Right renal pelvis (tissue), 4 donors: ENCODE measurements around the gene DMXL1. TPM values are rescaled to one million over a fixed set of nuclear protein-coding genes. Genes with fewer than 3 reads are reported as not detected.
"Not testable (repeated sequence)": the region's sequence is repeated elsewhere in the genome, so short reads cannot be mapped to it uniquely, and the experiment has no call there.

Experiments used
- DNase-seq, 4 donors: peaks; one replicate each; pipeline ENCODE4 v3.0.0-alpha.2; 2013; ENCODE audit warnings: low read depth in 4 of 4, low spot score in 3 of 4, missing footprints in 1 of 4
- polyA plus RNA-seq, 4 donors: library from polyadenylated mRNA; unstranded; fragments of 120-200 nt; gene quantifications; one replicate each; pipeline ENCODE4 v1.2.1, GENCODE V29; 2013; ENCODE audit not compliant: insufficient read length in 4 of 4

Gene DMXL1
- polyA plus RNA-seq, 4 donors, result 48.2 to 56.8 (median 51.3) TPM

DNA sequence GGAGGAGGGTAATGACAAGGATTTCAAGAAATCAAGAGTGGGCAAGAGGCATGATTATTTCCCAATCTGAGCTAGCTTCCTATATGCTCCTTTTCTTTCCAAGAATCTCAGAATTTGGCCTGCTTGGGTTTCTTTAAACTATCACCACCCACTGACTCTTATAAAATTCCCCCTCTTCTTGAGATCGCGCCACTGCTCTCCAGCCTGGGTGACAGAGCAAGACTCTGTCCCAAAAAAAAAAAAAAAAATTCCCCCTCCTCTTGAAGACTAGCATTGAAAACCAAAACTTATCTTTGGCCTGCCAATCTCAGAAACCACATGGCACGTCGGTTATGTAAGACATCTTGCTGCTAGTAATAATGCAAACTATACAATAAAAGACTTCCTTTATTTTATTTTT lies 3.4 kb upstream of the DMXL1 start:
- no peak for DNase-seq

DNA sequence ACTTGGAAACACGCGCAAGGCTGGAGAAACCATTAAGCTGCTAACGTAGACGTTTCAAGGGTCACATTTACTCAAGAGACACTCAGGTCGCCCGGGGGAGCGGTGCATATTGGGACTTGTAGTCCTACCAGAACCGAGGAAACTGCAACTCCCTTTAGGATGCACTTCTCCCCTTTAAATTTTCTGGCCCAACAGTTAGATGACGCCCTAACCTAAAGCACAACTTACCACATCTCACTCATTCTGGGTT lies 384 bp upstream of the DMXL1 start:
- DNase-seq, result no peak

DNA sequence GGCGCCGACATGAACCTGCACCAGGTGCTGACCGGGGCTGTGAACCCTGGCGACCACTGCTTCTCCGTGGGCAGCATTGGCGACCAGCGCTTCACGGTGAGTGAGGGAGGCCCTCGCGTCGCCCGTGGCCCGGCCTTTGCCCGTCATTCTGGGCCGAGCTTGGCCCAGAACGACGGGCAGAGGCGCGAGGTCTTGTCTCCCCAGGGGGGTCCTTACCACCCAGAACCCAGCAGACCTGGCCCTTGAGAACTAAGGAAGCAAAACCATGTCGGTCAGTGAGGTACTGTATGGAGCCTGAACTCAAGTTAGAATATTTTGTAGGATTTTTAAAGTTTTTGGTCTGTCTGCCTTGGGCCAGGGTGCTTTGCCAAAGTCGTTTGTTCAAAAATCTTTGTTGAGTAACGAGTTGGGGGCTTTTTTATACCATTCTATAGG lies 691 bp downstream of the DMXL1 start:
- DNase-seq, result peak in 3 of 4 donors; percentile 8 to 14 (median 11)

- DNase-seq, result no peak
These were observed 1.6 kb downstream of the DMXL1 start for GRCh38 chr5:119072496-119072895.

- DNase-seq, result not testable (repeated sequence)
These were observed 3.0 kb downstream of the DMXL1 start for GRCh38 chr5:119073746-119074337.

GRCh38 chr5:119074419-119074818 lies 3.5 kb downstream of the DMXL1 start:
- DNase-seq, result no peak

GRCh38 chr5:119075269-119075668 lies 4.4 kb downstream of the DMXL1 start:
- DNase-seq, result not testable (repeated sequence)

- no peak for DNase-seq
These were observed 5.2 kb downstream of the DMXL1 start for GRCh38 chr5:119076080-119076479.

DNA sequence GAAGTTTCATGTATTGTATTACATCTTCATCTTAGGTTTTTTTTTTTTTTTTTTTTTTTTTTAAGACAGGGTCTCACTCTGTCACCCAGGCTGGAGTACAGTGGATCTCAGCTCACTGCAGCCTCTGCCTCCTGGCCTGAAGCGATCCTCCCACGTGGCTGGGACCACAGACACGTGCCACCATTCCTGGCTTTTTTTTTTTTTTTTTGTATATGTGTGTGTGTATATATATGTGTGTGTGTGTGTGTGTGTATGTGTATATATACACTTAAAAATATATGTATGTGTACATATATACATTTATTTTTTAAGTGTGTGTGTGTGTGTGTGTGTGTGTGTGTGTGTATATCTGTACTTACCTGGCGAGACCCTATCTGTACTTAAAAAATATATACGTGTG lies 6.6 kb downstream of the DMXL1 start:
- DNase-seq, result no peak

GRCh38 chr5:119078071-119078846 lies 7.4 kb downstream of the DMXL1 start:
- no peak for DNase-seq

DNA sequence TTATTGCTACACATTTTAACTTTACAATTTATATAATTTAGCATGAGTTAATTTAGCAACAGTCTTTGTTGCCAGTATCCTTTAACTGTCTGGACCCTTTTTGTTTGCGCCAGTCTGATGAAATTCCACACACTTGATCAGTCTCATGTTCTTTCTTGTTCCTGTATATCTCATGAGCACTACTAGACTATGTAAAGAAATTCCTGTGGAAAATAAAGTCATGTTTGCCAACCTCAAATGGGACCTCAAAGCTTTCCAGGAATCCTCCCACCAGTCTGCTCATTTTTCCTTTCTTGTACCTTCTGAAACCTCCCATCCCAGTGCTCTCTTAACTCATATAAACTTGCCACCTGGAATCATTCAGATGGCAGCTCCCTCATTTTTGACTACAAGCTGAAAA lies 8.0 kb downstream of the DMXL1 start:
- DNase-seq, result no peak

- DNase-seq, result no peak
These were observed 8.5 kb downstream of the DMXL1 start for GRCh38 chr5:119079318-119079921.

GRCh38 chr5:119080936-119081335 lies 10.0 kb downstream of the DMXL1 start:
- DNase-seq, result no peak

DNA sequence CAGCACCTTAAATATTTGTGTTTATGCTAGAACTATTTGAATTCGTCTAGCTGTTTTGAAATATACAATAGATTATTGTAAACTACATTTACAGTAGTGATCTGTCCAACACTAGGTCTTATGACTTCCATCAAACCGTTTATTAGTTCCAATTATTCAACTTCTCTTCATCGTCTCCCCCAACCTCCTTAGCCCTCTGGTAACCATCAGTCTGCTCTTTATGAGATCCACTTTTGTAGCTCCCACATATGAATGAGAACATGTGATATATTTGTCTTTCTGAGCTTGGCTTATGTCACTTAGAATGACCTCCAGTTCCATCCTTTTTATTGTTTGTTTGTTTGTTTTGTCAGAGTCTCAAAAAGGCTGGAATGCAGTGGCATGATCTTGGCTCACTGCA lies 11.8 kb downstream of the DMXL1 start:
- DNase-seq, result no peak

DNA sequence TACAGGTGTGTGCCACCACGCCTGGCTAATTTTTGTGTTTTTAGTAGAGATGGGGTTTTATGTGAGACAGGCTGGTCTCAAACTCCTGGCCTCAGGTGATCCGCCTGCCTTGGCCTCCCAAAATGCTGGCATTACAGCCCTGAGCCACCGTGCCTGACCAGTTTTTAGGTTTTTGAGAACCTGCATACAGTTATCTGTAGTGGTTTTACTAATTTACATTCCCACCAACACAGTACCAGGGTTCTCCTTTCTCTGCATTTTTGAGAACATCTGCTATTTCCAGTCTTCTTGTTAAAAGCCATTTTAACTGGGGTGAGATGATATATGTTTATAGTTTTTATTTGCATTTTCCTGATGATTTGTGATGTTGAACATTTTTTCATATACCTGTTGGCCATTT lies 12.8 kb downstream of the DMXL1 start:
- no peak for DNase-seq

GRCh38 chr5:119088438-119088837 lies 17.6 kb downstream of the DMXL1 start:
- no peak for DNase-seq

GRCh38 chr5:119095611-119096010 lies 24.7 kb downstream of the DMXL1 start:
- DNase-seq, result no peak

DNA sequence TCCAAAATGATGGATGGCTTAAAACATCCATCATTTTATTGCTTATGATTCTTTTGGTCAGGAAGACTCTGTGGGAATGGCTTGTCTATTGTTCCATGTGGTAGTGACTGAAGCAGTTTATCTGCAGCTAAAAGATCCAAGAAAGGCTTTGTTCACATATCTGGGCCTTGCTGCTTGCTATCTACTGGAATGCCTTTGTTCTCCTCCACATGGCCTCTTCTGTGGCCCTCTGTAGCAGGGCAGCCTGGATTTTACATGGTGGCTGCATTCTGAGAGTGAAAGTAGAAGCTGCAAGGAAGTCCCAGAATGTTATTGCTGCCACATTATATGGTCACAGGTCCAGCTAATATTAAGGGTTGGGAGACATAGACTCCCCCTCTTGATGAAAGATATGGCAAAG lies 35.1 kb downstream of the DMXL1 start:
- no peak for DNase-seq

DNA sequence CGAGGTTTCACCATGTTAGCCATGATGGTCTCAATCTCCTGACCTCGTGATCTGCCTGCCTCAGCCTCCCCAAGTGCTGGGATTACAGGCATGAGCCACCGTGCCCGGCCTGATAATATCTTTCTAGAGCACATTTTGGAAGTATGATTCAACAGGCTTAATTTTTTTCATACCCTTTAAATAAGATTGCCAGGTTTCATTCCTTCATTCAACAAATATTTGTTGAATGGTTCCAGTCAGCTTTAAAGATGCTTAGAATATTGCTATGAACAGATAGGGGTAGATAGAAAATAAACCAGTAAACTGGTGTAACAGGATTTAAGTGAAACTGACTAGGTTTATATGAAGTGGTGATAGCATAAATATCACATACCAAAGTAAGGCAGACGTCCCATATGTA lies 41.3 kb downstream of the DMXL1 start:
- DNase-seq, result no peak

DNA sequence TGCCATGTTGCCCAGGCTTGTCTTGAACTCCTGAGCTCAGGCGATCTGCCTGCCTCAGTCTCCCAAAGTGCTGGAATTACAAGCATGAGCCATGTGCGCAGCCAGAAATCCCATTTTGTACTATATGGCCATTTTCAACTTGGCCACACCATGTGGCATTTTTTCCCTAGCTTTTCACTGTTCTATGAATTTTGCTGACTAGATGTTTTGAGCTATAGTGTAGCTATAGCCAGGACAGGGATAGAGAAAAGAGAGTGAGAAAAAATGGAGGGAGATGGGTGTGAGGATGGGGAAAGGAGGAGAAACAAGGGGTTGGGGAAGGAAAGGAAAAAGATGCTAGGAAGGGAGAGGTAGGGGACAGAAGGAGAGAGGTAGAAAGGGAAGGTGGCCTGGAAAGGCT lies 46.4 kb downstream of the DMXL1 start:
- DNase-seq, result no peak

DNA sequence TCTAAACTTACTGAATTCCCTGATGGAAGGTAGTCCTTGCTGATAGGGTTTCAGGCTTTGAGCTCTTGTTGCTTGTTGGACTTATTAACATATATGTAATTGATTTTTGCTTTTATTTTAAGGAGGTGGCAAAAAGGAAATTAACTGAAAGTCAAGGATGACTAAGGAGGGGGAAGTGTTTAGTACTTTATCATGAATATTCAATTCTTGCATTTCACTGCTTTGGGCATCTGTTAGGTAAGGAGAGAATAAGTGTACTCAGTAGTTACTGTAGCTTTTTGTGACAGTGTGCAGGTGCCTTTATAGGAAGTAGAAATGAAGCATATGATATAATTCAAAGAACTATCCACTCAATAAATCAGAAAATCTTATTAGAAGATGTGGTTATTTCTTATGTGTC lies 47.1 kb downstream of the DMXL1 start:
- DNase-seq, result no peak

DNA sequence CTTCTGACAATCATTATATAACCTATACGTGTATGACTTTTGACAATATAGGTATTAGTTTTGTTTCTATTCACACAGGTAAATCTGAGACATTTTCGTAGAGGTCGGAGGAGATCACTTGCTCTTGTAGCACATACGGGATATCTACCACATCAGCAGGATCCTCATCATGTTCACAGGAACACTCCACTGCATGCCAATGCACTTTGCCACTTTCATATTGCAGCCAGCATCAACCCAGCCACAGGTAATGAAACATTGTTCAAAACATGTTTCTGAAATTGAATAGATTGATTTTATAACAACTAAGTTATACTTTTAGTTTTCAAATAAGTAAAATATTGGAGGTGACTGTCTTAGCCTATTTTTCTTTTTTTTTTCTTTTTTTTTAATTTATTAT lies 50.0 kb downstream of the DMXL1 start:
- DNase-seq, result no peak
